Fibroblast of skin of right quadriceps (primary cell): ENCODE results near the gene FRMPD4.

Experiments
- DNase-seq: peaks from one replicate; pipeline ENCODE4 v3.0.0-alpha.2; 2013

FRMPD4 gene

GRCh38 chrX:12223650-12224049 lies 85.4 kb downstream of the FRMPD4 start:
- no peak for DNase-seq

DNA sequence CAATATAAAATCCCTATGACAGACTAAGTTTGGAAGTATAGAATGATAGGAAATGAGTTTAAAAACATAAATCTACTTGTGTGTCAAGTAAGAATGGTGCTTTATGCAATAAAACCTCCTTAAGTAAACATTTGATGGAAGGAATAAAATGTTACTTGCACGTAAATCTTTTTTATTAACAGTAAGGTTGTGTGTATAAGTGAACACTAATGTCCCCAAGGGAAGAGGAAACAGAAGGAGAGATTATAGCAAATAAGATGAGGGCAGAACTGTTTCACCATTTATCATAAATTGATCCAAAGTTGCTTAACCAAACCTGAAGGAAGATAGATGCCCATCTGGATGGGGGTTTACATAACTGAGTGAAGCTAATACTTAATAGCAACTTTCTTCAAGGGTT lies 86.8 kb downstream of the FRMPD4 start:
- DNase-seq: peak; percentile 56

DNA sequence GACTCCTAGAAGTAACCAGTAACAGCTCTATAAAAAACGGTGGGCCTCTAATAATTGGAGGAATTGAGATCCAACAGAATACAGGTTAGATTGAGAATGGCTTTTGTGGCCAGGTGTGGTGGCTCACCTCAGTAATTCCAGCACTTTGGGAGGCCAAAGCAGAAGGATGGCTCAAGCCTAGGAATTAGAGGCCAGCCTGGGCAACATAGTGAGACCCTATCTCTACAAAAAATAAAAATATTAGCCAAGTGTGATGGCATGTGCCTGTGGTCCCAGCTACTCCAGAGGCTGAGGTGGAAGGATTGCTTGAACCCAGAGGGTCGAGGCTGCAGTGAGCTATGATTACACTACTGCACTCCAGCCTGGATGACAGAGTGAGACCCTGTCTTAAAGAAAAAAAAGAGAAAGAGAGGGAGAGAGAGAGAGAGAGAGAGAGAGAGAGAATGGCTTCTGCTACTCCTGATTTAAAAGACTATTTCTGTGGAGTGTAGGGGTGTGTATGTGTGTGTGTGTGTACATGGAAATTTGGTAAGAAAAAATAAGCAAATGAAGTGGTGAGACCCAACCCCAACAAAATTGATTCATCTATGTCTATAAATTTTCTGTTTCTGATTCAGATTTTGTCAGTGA lies 89.3 kb downstream of the FRMPD4 start:
- DNase-seq: no peak

DNA sequence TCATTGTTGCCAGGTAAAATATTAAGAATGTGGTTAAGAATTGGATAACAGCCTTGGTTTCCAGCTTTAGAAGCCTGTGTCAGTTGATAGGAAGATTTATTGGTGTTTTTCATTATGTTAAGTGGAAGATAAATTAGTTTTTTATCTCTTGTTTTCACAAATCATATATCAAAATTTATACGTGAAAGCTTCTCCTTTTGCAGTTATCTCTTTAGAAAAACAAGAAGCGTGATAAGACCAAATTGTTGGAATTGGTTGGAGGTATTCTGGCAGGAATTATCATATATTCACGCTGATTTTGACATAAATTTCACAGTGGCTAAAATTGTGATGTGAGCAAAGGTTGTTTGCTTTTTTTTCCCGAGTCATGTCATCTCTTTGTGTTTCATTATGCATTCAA lies 90.6 kb downstream of the FRMPD4 start:
- DNase-seq: no peak

- no peak for DNase-seq
Measured at GRCh38 chrX:12229986-12230385, 91.7 kb downstream of the FRMPD4 start.

GRCh38 chrX:12234534-12235329 lies 96.5 kb downstream of the FRMPD4 start:
- DNase-seq: no peak

- DNase-seq: no peak
Measured at GRCh38 chrX:12236156-12236555, 97.9 kb downstream of the FRMPD4 start.

GRCh38 chrX:12237131-12237530 lies 98.9 kb downstream of the FRMPD4 start:
- no peak for DNase-seq

DNA sequence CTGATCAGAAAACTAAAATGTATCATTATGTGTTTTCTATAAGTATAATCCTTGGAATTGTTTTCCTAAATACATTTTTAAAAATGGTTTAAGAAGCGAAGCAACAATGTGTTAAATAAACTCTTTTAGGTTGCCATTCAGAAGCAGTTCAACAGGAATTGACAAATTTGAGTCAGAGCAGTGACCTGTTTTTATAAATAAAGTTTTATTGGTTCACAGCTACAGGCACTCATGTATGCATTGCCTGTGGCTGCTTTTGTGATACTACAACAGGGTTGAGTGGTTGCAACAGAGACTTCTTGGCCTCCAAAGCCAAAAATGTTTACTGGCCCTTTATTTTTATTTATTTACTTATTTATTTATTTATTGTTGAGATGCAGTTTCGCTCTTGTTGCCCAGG lies 99.5 kb downstream of the FRMPD4 start:
- DNase-seq: no peak

DNA sequence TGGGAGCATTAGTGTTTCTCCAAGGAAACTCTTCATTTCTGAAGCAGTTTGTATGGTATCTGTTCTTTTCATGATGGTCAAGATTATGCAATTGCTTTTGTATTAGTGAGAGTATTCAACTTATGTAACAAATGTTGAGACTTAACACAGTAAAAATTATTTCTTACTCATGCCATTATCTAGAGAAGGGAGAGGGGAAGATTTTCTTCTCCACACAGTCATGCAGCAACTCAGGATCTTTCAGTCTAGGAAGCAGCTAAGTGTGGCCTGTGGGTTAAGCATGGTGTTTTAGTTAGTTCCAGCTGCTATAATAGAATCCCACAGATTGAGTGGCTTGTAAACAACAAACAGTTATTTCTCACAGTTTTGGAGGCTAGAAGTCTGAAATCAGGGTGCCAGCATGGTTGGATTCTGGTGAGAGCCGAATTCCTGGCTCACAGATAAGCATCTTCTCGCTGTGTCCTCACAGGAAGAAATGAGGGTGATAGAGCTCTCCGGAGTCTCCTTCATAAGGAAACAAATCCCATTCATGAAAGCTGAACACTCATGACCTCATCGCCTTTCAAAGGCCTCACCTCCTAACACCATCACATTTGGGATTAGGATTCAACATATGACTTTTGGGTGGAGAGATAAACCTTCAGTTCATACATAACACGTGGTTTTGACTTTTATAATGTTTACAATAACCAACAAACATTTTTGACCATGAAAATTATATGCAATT lies 101.2 kb downstream of the FRMPD4 start:
- no peak for DNase-seq

DNA sequence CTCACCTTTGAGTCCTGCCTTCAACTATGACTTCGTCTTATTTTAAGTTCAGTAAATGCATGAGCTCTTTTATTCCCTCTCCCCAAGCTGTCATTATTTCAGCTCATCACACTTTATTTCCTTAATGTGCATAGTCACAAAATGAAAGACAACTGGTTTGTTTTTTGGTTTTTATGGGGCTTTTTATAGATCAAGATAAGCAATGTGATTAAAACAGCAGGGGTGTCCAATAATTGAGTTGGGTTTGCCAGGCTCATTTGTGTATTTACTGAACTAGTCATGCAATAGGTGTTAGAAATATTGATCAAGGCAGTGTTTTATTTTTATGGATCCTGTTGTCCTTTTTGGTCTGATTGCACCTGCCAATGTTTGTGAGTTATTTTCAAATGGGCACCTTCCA lies 102.2 kb downstream of the FRMPD4 start:
- no peak for DNase-seq

GRCh38 chrX:12241026-12241425 lies 102.8 kb downstream of the FRMPD4 start:
- no peak for DNase-seq

DNA sequence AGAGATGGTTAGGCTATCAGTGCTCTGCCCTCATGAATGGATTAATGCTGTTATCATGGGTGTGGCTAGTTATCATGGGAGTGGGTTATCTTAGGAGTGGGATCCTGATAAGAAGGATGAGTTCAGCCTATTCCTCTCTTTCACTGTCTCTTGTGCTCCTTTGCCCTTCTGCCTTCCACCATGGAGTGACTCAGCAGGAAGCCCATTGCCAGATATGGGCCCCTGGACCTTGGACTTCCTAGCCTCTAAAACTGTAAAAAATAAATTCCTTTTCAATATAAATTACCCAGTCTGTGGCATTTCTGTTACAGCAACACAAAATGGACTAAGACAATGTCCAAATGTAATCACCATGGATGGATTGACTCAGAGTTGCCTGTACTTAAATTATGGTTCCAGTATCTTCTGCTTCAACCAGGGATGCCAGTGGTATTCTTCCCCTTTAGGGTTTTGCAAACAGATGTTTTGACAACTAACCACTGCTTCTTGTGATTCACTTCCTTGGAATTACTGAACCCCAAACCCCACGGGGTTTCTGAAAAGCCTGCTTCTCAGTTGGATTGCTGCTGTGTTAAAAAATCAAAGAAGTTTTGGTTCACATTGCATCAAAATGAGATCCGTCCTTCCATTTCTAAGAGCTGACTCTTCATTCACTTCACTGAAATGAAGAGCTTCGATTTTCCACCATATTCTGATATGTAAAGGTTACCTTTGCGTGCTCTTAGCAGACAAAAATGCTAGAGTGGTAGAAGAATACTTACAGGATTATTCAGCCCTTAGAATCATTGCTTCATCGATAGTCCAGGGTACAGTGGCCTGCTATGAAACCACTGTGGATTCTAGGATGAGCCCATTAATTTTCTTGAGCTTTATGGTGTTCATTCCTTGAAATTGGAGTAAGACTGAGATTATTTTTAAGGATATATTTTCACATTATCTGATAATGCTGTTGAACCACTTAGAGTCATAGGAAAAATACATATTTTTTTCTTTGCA lies 107.7 kb downstream of the FRMPD4 start:
- peak; percentile 81 for DNase-seq

- DNase-seq: peak; percentile 11
Measured at GRCh38 chrX:12249997-12250396, 111.7 kb downstream of the FRMPD4 start.

DNA sequence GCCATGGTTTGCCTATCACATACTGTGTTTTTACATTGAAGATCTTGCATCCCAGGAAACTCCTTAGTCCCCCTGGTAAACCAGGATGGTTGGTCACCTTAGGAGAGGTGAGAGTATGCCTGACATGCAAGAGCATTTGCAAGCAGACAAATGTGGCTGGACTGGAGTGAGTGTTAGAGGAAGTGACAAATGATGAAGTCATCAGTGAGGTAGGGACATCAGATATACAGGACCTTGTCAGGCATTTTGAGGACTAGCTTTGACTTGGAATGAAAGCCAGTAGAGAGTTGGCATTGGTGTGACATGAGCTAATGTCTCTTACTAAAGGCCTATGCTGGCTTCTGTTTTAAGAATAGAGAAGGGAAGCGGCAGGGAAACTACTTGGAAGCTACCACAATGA lies 124.9 kb downstream of the FRMPD4 start:
- no peak for DNase-seq

DNA sequence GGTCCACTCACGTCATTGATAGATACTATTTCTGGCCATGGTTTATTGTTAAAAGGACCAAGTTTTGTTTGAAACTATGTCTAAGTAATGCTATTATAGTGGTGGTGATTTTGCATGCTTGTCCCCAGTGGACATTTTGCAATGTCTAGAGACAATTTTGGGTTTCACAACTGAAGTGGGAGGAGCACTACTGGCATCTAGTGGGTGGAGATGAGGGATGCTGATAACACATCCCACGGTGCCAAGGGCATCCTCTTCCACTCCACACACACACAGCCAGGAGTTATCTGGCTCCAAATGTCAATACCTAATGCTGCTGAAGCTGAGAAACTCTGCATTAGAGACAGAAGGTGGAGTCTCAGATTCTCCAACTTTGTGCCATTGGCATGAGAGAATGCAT lies 131.2 kb downstream of the FRMPD4 start:
- no peak for DNase-seq

DNA sequence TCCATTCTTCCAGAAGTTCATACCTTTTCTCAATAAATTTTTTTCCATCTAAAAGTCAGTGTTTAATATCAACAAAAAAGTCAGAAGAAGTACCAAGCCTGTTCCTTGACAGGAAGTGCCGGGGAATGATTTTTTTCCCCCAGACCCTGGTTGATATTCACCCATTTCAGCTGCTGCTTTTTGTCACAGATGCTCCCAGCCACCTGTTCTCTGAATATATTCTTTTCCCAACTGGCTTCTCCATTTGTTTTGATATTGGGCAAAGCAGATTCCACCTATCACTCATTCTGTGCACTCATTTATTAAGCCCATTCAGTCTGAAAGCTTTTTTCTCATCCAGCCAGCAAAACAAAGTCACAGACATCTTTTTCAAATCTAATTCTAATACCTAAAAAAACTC lies 139.9 kb downstream of the FRMPD4 start:
- DNase-seq: no peak

DNA sequence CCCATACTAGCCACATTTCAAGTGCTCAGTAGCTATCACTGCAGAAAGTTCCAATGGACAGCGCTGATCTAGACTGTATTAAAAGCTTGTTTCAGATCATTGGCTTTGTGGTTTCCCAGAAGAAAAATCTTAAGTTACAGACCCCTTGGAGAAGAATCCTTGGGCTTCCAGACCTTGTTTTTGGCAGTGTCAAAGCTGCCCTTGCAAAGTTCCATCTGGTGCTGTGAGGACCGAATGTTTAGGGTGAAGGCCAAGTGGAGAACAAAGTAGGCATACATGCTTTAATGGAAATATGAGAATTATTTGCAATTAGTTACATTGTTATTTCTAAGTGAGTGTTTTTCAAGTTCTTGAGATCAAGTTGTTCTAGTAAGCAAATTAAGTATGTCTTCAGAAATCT lies 144.7 kb downstream of the FRMPD4 start:
- no peak for DNase-seq

DNA sequence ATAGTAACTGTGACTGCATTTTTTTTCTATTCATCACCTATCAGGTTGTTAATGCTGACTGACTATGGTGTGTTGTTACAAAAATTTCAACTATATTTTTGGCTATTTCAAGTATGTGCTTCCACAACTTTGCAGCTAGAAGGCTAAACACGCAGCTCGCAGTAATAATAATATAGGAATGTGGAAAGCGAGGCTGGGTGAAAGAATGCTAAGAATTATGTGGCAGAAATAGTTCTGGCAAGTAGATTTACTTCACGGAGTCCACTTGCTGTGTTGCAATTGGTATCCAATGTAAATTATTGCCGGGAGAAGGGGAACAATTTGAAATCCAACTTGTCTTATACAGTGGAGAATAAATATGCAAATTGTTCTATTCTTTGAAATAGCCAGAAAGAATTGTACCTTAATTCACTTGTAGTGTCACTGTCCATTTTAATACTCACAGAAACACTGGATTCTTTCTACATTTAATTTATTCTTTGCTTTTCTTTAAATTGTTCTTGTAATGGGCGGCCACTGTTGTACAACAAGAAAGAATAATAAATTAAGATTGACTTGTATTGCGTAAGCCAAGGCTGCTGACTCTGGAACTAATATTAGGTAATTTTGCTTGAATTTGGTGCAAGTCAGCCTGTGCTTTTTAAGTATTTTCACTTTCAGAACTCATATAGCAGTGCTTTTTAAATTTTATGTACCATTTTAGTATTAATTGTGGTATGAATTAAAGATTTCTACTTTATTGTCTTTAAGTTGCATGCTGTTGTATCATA lies 154.9 kb downstream of the FRMPD4 start:
- peak; percentile 69 for DNase-seq

- DNase-seq: no peak
Measured at GRCh38 chrX:12297353-12297752, 159.1 kb downstream of the FRMPD4 start.

DNA sequence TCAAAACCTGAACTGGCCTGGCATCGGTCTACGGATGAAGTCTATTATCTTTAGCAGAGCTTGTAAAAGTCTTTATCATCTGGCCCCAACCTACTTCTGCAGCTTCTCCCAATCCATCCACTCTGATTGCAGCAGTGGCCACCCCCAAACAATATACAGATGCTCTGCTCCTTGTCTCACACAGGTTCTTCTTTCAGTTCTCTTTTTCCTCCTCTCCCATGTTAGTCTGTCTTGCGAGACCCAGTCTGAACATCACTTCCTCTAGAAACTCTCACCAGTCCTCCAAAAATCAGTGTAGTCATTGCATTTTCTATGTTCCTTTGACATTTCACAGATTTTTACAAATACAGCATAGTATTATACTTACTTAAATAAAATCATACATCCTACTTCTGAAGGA lies 163.0 kb downstream of the FRMPD4 start:
- DNase-seq: no peak

- peak; percentile 63 for DNase-seq
Measured at GRCh38 chrX:12304261-12304660, 166.0 kb downstream of the FRMPD4 start.
